Measurements from ENCODE around the gene SLX4IP. TPM values are rescaled to one million over a fixed set of nuclear protein-coding genes. Genes with fewer than 3 reads are reported as not detected.

The SLX4IP gene
- total RNA-seq, 1 donor from 2014 or later = 6.8 TPM

GRCh38 chr20:10523443-10523842 is 88.3 kb downstream of the SLX4IP start:
- no peak overlapping the region for H3K4me3 Mint-ChIP-seq (ENCODE audit: unreplicated experiment)
- no peak for DNase-seq (ENCODE audit: low spot score)
- peaks cover 2% of the 10 kb centered on the region for H3K27me3 Mint-ChIP-seq (ENCODE audit: unreplicated experiment)
- no peaks in the 10 kb centered on the region for H3K9me3 Mint-ChIP-seq (ENCODE audit: unreplicated experiment)
- no peaks in the 10 kb centered on the region for H3K36me3 Mint-ChIP-seq (ENCODE audit: low read depth, unreplicated experiment)
- peaks cover 25% of the 10 kb centered on the region for H3K4me1 Mint-ChIP-seq (ENCODE audit: unreplicated experiment)
- H3K27ac Mint-ChIP-seq (ENCODE audit: unreplicated experiment) = no peak overlapping the region
- TF ChIP-seq, protein P1, sequence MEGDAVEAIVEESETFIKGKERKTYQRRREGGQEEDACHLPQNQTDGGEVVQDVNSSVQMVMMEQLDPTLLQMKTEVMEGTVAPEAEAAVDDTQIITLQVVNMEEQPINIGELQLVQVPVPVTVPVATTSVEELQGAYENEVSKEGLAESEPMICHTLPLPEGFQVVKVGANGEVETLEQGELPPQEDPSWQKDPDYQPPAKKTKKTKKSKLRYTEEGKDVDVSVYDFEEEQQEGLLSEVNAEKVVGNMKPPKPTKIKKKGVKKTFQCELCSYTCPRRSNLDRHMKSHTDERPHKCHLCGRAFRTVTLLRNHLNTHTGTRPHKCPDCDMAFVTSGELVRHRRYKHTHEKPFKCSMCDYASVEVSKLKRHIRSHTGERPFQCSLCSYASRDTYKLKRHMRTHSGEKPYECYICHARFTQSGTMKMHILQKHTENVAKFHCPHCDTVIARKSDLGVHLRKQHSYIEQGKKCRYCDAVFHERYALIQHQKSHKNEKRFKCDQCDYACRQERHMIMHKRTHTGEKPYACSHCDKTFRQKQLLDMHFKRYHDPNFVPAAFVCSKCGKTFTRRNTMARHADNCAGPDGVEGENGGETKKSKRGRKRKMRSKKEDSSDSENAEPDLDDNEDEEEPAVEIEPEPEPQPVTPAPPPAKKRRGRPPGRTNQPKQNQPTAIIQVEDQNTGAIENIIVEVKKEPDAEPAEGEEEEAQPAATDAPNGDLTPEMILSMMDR (IDR thresholded peaks at IDR 0.05; ENCODE audit: unreplicated experiment) = no peak

- TF ChIP-seq, protein P1 (IDR thresholded peaks at IDR 0.05; ENCODE audit: unreplicated experiment) = no peak
- Mint-ChIP-seq H3K9me3 (ENCODE audit: unreplicated experiment) (no peaks in the 10 kb centered on the region), H3K27me3 (ENCODE audit: unreplicated experiment) (peaks cover 2% of the 10 kb centered on the region), H3K27ac (ENCODE audit: unreplicated experiment) (no peak overlapping the region), H3K36me3 (ENCODE audit: low read depth, unreplicated experiment) (no peaks in the 10 kb centered on the region), H3K4me3 (ENCODE audit: unreplicated experiment) (no peak overlapping the region), H3K4me1 (ENCODE audit: unreplicated experiment) (peaks cover 25% of the 10 kb centered on the region)
- no peak for DNase-seq (ENCODE audit: low spot score)
Measured at GRCh38 chr20:10524034-10524476, 89.0 kb downstream of the SLX4IP start.

- no peak for DNase-seq (ENCODE audit: low spot score)
- TF ChIP-seq, protein P1 (IDR thresholded peaks at IDR 0.05; ENCODE audit: unreplicated experiment) = no peak
- H3K9me3 Mint-ChIP-seq (ENCODE audit: unreplicated experiment) = no peaks in the 10 kb centered on the region
- peak overlapping the region; percentile 45 for H3K27ac Mint-ChIP-seq (ENCODE audit: unreplicated experiment)
- no peak overlapping the region for H3K4me3 Mint-ChIP-seq (ENCODE audit: unreplicated experiment)
- H3K36me3 Mint-ChIP-seq (ENCODE audit: low read depth, unreplicated experiment) = no peaks in the 10 kb centered on the region
- peaks cover 25% of the 10 kb centered on the region for H3K4me1 Mint-ChIP-seq (ENCODE audit: unreplicated experiment)
- peaks cover 2% of the 10 kb centered on the region for H3K27me3 Mint-ChIP-seq (ENCODE audit: unreplicated experiment)
Measured at GRCh38 chr20:10524643-10525042, 89.5 kb downstream of the SLX4IP start.

DNA sequence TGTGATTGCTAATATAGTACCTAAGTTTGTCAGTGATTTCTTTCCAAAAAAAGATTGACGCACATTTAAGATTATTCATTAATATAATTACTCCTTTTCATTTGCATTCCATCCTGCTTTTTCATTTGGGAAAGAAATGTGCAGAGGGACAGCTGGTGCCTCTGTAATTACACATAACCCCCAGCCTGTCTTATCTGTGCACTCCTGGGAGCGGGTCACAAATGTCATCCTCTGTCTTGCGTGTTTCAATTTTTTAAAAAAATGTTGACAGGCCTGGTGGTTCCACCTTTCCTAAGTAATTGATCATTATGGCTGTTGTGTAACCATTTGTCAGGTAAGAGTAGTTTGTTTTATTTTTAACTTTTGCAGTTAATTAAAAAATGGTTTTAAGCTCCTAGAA is 92.7 kb downstream of the SLX4IP start:
- DNase-seq (ENCODE audit: low spot score) = no peak
- Mint-ChIP-seq H3K4me3 (ENCODE audit: unreplicated experiment) (no peak overlapping the region), H3K36me3 (ENCODE audit: low read depth, unreplicated experiment) (no peaks in the 10 kb centered on the region), H3K27me3 (ENCODE audit: unreplicated experiment) (peaks cover 2% of the 10 kb centered on the region), H3K27ac (ENCODE audit: unreplicated experiment) (no peak overlapping the region), H3K4me1 (ENCODE audit: unreplicated experiment) (peaks cover 6% of the 10 kb centered on the region), H3K9me3 (ENCODE audit: unreplicated experiment) (no peaks in the 10 kb centered on the region)
- TF ChIP-seq, protein P1 (IDR thresholded peaks at IDR 0.05; ENCODE audit: unreplicated experiment) = no peak

DNA sequence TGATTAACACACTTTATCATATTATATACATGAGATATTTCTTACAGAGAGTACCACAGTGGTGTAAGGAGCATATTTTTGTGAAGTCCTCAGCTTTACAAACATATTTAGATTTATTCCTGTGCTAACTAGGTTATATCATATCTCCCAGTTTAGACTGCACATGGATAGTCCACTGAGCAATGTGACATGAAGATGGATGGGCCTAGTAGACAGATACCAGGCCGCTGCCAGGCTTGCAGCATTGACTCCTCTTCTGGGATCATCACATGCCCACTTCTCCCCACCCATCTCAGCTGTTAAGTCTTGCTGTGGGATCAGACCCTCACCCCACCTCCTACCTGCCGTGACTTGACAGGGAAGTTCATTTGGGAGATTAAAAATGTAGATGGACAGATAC is 95.8 kb downstream of the SLX4IP start:
- H3K36me3 Mint-ChIP-seq (ENCODE audit: low read depth, unreplicated experiment) = no peaks in the 10 kb centered on the region

More for the DNA sequence above, 95.8 kb downstream of the SLX4IP start:
- no peak overlapping the region for H3K27ac Mint-ChIP-seq (ENCODE audit: unreplicated experiment)
- H3K4me3 Mint-ChIP-seq (ENCODE audit: unreplicated experiment) = no peak overlapping the region
- H3K9me3 Mint-ChIP-seq (ENCODE audit: unreplicated experiment) = no peaks in the 10 kb centered on the region
- H3K4me1 Mint-ChIP-seq (ENCODE audit: unreplicated experiment) = peaks cover 2% of the 10 kb centered on the region
- peaks cover 4% of the 10 kb centered on the region for H3K27me3 Mint-ChIP-seq (ENCODE audit: unreplicated experiment)
- TF ChIP-seq, protein P1 (IDR thresholded peaks at IDR 0.05; ENCODE audit: unreplicated experiment) = no peak
- DNase-seq (ENCODE audit: low spot score) = no peak

Data from endothelial cell (in vitro differentiated cells).